ENCODE results near the gene AKR1C3. TPM values are rescaled to one million over a fixed set of nuclear protein-coding genes. Genes with fewer than 3 reads are reported as not detected.
"Not testable (repeated sequence)": the region's sequence is repeated elsewhere in the genome, so short reads cannot be mapped to it uniquely, and the experiment has no call there.

AKR1C3 gene
- total RNA-seq, 1 donor = 121 TPM

- no peak for DNase-seq (ENCODE audit: low read depth in 2 of 3, low spot score in 2 of 3)
Observed at GRCh38 chr10:5125315-5126044, 31.3 kb downstream of the AKR1C3 start.

- no peak for DNase-seq (ENCODE audit: low read depth in 2 of 3, low spot score in 2 of 3)
Observed at GRCh38 chr10:5135581-5135980, 41.4 kb downstream of the AKR1C3 start.

GRCh38 chr10:5136468-5137087, 42.4 kb downstream of the AKR1C3 start:
- DNase-seq (ENCODE audit: low read depth in 2 of 3, low spot score in 2 of 3) = no peak

GRCh38 chr10:5137699-5138098, 43.5 kb downstream of the AKR1C3 start:
- DNase-seq (ENCODE audit: low read depth in 2 of 3, low spot score in 2 of 3) = not testable (repeated sequence)

GRCh38 chr10:5142199-5142598, 48.0 kb downstream of the AKR1C3 start:
- DNase-seq (ENCODE audit: low read depth in 2 of 3, low spot score in 2 of 3) = no peak

GRCh38 chr10:5143137-5143536, 48.9 kb downstream of the AKR1C3 start:
- no peak for DNase-seq (ENCODE audit: low read depth in 2 of 3, low spot score in 2 of 3)

- DNase-seq (ENCODE audit: low read depth in 2 of 3, low spot score in 2 of 3) = no peak
Observed at GRCh38 chr10:5146920-5147254, 52.7 kb downstream of the AKR1C3 start.

- DNase-seq (ENCODE audit: low read depth in 2 of 3, low spot score in 2 of 3) = no peak
Observed at GRCh38 chr10:5147255-5147980, 53.2 kb downstream of the AKR1C3 start.

GRCh38 chr10:5147981-5148677, 53.9 kb downstream of the AKR1C3 start:
- no peak for DNase-seq (ENCODE audit: low read depth in 2 of 3, low spot score in 2 of 3)

GRCh38 chr10:5148678-5149032, 54.4 kb downstream of the AKR1C3 start:
- no peak for DNase-seq (ENCODE audit: low read depth in 2 of 3, low spot score in 2 of 3)

- no peak for DNase-seq (ENCODE audit: low read depth in 2 of 3, low spot score in 2 of 3)
Observed at GRCh38 chr10:5151076-5151475, 56.9 kb downstream of the AKR1C3 start.

GRCh38 chr10:5155951-5156350, 61.7 kb downstream of the AKR1C3 start:
- no peak for DNase-seq (ENCODE audit: low read depth in 2 of 3, low spot score in 2 of 3)

Small RNA genes within 50 kb of the gene (small RNA-seq; reads per million reads assigned to genes)
- not detected for gene RF00096

Other genes starting within 250 kb of the AKR1C3 start
- gene AKR1C1, start 131.0 kb upstream of the AKR1C3 start, total RNA-seq = 6.7 TPM
- gene AKR1C2, start 90.6 kb upstream of the AKR1C3 start, total RNA-seq = 1.3 TPM
- gene AKR1C8, start 90.7 kb downstream of the AKR1C3 start, total RNA-seq = under 0.01 TPM
- gene AKR1C4, start 102.4 kb downstream of the AKR1C3 start, total RNA-seq = not detected